Measurements from ENCODE around the gene SLC27A1. TPM values are rescaled to one million over a fixed set of nuclear protein-coding genes. Genes with fewer than 3 reads are reported as not detected.

SLC27A1 gene
- total and polyA plus RNA-seq, 2 experiments from 2014 or later = 3.5 to 11.6 TPM

GRCh38 chr19:17503240-17503639, 32.9 kb downstream of the SLC27A1 start (continued):
- TF ChIP-seq JUNB (IDR thresholded peaks at IDR 0.05; ENCODE audit: unreplicated experiment) = no peak
- TF ChIP-seq ZNF331 (CRISPR knock-in tag; IDR thresholded peaks at IDR 0.05; ENCODE audit: low read depth) = no peak
- TF ChIP-seq CTCF (conservative IDR thresholded peaks at IDR 0.05; ENCODE audit: low read depth in 2 of 2) = no peak
- no peak for TF ChIP-seq POLR2AphosphoS5 (IDR thresholded peaks at IDR 0.05; ENCODE audit: low read depth)
- no peak for TF ChIP-seq STAT1 (IDR thresholded peaks at IDR 0.05; ENCODE audit: unreplicated experiment)

- Histone ChIP-seq H2AFZ (no peak overlapping the region), H3K9me2 (ENCODE audit: insufficient read depth) (no peaks in the 10 kb centered on the region), H4K20me1 (replicated peaks; ENCODE audit: insufficient read depth) (no peaks in the 10 kb centered on the region), H3K79me2 (replicated peaks; ENCODE audit: insufficient read depth) (0 out of 2 replicates have a peak, but pooled peaks cover under 1% of the 10 kb centered on the region), H3K27me3 (ENCODE audit: insufficient read depth) (no peaks in the 10 kb centered on the region), H3K36me3 (ENCODE audit: insufficient read depth) (no peaks in the 10 kb centered on the region), H3F3A (replicated peaks; ENCODE audit: low read depth) (no peaks in the 10 kb centered on the region), H3K4me2 (no peak overlapping the region), H3K27ac (ENCODE audit: low read depth) (no peak overlapping the region), H3K4me1 (ENCODE audit: insufficient read depth) (peaks cover 13% of the 10 kb centered on the region), H3K4me3 (no peak overlapping the region)
- DNase-seq (ENCODE audit: low spot score) (no peak), ATAC-seq (no peak)
- Mint-ChIP-seq H3K27me3 (ENCODE audit: insufficient read depth, low read depth, poor library complexity) (peaks cover 9% of the 10 kb centered on the region), H3K9me3 (no peaks in the 10 kb centered on the region), H3K36me3 (ENCODE audit: low read depth) (0 out of 3 replicates have a peak, but pooled peaks cover 3% of the 10 kb centered on the region), H3K4me1 (peaks cover 9% of the 10 kb centered on the region), H3K27ac (no peak overlapping the region; the same call in 1 of the 2 replicates), H3K4me3 (no peak overlapping the region)
- TF ChIP-seq REST (IDR thresholded peaks at IDR 0.05; ENCODE audit: unreplicated experiment) (no peak), EZH2phosphoT487 (IDR thresholded peaks at IDR 0.05; ENCODE audit: unreplicated experiment) (no peak), EZH2 (IDR thresholded peaks at IDR 0.05; ENCODE audit: low read depth, unreplicated experiment) (no peak), ZNF462 (CRISPR knock-in tag; IDR thresholded peaks at IDR 0.05) (no peak), NANOG (IDR thresholded peaks at IDR 0.05; ENCODE audit: borderline replicate concordance) (no peak), STAT1 (IDR thresholded peaks at IDR 0.05; ENCODE audit: unreplicated experiment) (no peak), ETS1 (IDR thresholded peaks at IDR 0.05) (no peak), JUNB (IDR thresholded peaks at IDR 0.05; ENCODE audit: unreplicated experiment) (no peak), ZNF114 (CRISPR knock-in tag; IDR thresholded peaks at IDR 0.05) (no peak), CREB1 (CRISPR knock-in tag; IDR thresholded peaks at IDR 0.05; ENCODE audit: low read depth) (no peak), POLR2AphosphoS5 (IDR thresholded peaks at IDR 0.05; ENCODE audit: low read depth) (no peak)
These were observed 33.7 kb downstream of the SLC27A1 start for GRCh38 chr19:17504030-17504429.
